Measurements from ENCODE around the gene KIAA0513. TPM values are rescaled to one million over a fixed set of nuclear protein-coding genes. Genes with fewer than 3 reads are reported as not detected.

KIAA0513 gene
- total RNA-seq, 1 donor: 26.3 TPM

DNA sequence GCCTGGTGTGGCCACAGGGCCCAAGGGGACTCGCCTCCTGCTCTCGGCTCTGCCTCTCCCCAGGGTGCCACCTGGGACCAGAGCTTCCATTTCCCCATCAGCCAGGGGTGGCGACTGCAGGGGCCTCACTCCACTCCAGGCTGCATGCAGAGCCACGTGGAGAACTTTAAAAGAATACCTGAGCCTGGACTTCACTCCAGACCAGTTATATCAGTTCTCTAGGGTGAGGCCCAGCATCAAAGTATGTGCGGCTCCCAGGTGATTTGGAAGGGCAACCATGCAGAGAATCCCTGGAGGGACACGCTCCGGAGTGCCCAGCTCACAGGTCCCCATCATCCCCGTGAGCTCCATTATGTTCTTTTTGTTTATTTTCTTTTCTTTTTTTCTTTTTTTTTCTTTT, 39.8 kb downstream of the KIAA0513 start:
- no peak for DNase-seq (ENCODE audit: low read depth)
- TF ChIP-seq CTCF (IDR thresholded peaks at IDR 0.05; ENCODE audit: insufficient read depth, low read depth, low read length): no peak
- no peak overlapping the region for H3K4me3 ChIP-seq (ENCODE audit: low read depth, low read length)

DNA sequence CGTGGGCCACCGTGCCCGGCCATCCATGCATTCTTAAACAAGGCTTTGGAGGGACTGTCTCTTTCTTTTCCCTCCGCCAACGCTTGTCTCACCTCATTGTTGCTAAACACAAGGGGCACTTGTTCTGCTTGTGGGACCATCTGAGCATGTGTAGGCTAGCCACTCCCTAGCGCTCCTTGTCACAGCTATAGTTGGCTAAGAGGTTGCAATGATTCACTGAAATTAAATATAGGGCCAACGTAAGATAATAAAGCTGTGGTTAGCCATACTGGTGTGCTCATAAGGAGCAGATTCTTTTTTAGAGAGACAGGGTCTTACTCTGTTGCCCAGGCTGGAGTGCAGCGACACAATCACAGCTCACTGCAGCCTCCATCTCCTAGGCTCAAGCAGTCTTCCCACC, 41.2 kb downstream of the KIAA0513 start:
- H3K4me3 ChIP-seq (ENCODE audit: low read depth, low read length): no peak overlapping the region
- no peak for TF ChIP-seq CTCF (IDR thresholded peaks at IDR 0.05; ENCODE audit: insufficient read depth, low read depth, low read length)
- no peak for DNase-seq (ENCODE audit: low read depth)

GRCh38 chr16:85069171-85069570, 41.6 kb downstream of the KIAA0513 start:
- TF ChIP-seq CTCF (IDR thresholded peaks at IDR 0.05; ENCODE audit: insufficient read depth, low read depth, low read length): no peak

GRCh38 chr16:85072076-85072860, 44.7 kb downstream of the KIAA0513 start:
- TF ChIP-seq CTCF (IDR thresholded peaks at IDR 0.05; ENCODE audit: insufficient read depth, low read depth, low read length): no peak
- DNase-seq (ENCODE audit: low read depth): no peak
- H3K4me3 ChIP-seq (ENCODE audit: low read depth, low read length): no peak overlapping the region

More at GRCh38 chr16:85069171-85069570, 41.6 kb downstream of the KIAA0513 start:
- DNase-seq (ENCODE audit: low read depth): no peak
- no peak overlapping the region for H3K4me3 ChIP-seq (ENCODE audit: low read depth, low read length)

DNA sequence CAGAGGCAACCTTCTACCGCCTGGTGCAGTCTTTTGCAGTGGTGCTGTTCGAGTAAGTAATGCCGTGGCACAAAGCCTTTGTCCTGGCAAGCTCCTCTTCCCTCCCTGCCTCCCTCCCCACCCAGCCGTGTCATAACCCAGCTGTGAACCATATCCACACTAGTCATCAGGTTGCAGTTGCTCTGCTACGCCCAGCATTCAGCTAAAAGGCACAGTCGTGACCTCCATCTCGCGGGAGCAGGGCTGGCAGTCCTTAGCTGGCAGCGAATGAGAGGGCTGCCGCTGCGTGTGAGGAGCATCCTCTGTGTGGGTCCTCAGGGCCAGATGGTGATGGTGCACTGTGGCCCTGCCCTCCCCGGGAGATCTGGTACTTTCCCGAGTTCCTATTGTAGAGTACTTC, 45.4 kb downstream of the KIAA0513 start:
- no peak overlapping the region for H3K4me3 ChIP-seq (ENCODE audit: low read depth, low read length)
- DNase-seq (ENCODE audit: low read depth): peak; percentile 37
- no peak for TF ChIP-seq CTCF (IDR thresholded peaks at IDR 0.05; ENCODE audit: insufficient read depth, low read depth, low read length)

GRCh38 chr16:85074225-85074914, 46.8 kb downstream of the KIAA0513 start:
- no peak for DNase-seq (ENCODE audit: low read depth)
- H3K4me3 ChIP-seq (ENCODE audit: low read depth, low read length): no peak overlapping the region
- TF ChIP-seq CTCF (IDR thresholded peaks at IDR 0.05; ENCODE audit: insufficient read depth, low read depth, low read length): no peak

Measured in fibroblast of villous mesenchyme (primary cell).